ENCODE measurements around the gene CREBL2. TPM values are rescaled to one million over a fixed set of nuclear protein-coding genes. Genes with fewer than 3 reads are reported as not detected.

The CREBL2 gene
- total and polyA plus RNA-seq, 9 donors: 23.7 to 58.9 (median 38.2) TPM

DNA sequence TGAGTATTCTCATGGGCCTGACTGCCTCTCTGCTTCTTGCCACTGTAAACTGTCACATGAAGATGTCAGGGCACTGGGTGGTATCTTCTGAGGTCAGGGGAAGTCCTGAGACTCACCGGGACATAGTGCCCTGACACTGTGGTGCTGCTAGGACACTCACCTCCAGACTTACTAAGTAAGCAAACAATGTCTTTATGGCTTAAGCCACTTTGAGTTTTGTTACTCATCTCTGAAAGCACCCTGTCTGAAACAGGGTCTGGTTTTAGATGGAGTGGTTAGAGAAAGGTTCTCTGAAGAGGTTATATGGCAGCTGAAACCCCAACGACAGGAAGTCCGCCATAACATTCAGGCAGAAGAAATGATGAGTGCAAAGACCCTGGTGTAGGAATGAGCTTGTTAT lies 61.6 kb downstream of the CREBL2 start:
- no peaks in the 10 kb centered on the region for H3K36me3 ChIP-seq
- peaks cover 3% of the 10 kb centered on the region for H3K4me1 ChIP-seq (ENCODE audit: insufficient read depth)
- no peak for DNase-seq
- H3K27ac ChIP-seq: no peak overlapping the region
- H3K27me3 ChIP-seq: no peaks in the 10 kb centered on the region
- TF ChIP-seq EP300 (IDR thresholded peaks at IDR 0.05): no peak
- TF ChIP-seq POLR2A (IDR thresholded peaks at IDR 0.05): no peak
- TF ChIP-seq CTCF (IDR thresholded peaks at IDR 0.05): no peak
- 82 to 89% (median 87%) methylated on average over 3 of the region's 3 CpGs for WGBS, 3 donors
- no peak overlapping the region for H3K4me3 ChIP-seq
- intact Hi-C loops (cut with DNase I): no loop called here
- no peaks in the 10 kb centered on the region for H3K9me3 ChIP-seq

- H3K4me1 ChIP-seq (ENCODE audit: insufficient read depth): peaks cover 3% of the 10 kb centered on the region
- H3K9me3 ChIP-seq: no peaks in the 10 kb centered on the region
- no peak for DNase-seq
- H3K36me3 ChIP-seq: no peaks in the 10 kb centered on the region
- TF ChIP-seq POLR2A (IDR thresholded peaks at IDR 0.05) (no peak), CTCF (IDR thresholded peaks at IDR 0.05) (no peak), EP300 (IDR thresholded peaks at IDR 0.05) (no peak)
- intact Hi-C loops (cut with DNase I): no loop called here
- no peak overlapping the region for H3K4me3 ChIP-seq
- no peaks in the 10 kb centered on the region for H3K27me3 ChIP-seq
- WGBS, 3 donors: 22 to 24% (median 24%) methylated on average over 3 of the region's 3 CpGs
- no peak overlapping the region for H3K27ac ChIP-seq
These were observed 64.9 kb downstream of the CREBL2 start for GRCh38 chr12:12676605-12677004.

DNA sequence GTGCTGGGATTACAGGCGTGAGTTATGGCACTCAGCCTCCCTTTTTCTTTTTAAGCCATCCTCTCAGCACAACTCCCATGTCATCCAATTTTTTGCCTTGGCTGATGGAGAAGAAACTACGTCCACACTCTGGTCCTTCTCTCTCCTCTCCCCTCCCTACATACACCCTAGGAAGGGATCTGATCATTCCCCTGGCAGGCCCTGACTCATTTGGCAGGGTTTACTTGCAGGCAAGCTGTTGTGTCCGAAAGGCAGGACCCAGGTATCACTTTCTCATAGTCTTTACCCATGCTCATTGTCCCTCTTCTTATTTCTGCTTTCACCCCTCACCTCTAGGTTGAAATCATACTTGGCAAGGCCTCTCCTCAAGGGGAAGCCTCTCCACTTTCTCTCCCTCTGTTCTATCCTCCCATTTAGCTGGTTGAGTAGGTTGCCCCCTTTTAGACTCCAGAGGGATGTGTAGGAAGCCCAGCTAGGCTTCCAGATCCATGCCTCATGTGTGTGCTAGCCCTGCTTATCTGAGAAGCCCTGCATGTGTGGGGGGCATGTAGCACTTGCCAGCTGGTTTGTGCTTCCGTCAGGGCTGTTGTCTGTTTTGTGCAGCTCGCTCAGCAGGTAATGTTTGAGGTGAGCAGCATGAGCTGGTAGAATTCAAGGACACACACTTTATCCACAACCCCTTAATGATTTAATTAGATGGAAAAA lies 69.5 kb downstream of the CREBL2 start:
- TF ChIP-seq CTCF (IDR thresholded peaks at IDR 0.05) (no peak), EP300 (IDR thresholded peaks at IDR 0.05) (no peak), POLR2A (IDR thresholded peaks at IDR 0.05) (no peak)
- Histone ChIP-seq H3K4me3 (no peak overlapping the region), H3K27me3 (no peaks in the 10 kb centered on the region), H3K36me3 (no peaks in the 10 kb centered on the region), H3K4me1 (ENCODE audit: insufficient read depth) (no peaks in the 10 kb centered on the region), H3K9me3 (no peaks in the 10 kb centered on the region), H3K27ac (no peak overlapping the region)
- DNase-seq: no peak
- intact Hi-C loops (cut with DNase I): no loop called here
- WGBS, 3 donors: 68 to 81% (median 69%) methylated on average over 5 of the region's 5 CpGs

GRCh38 chr12:12682284-12682683 lies 70.6 kb downstream of the CREBL2 start:
- Histone ChIP-seq H3K9me3 (no peaks in the 10 kb centered on the region), H3K27me3 (no peaks in the 10 kb centered on the region), H3K36me3 (no peaks in the 10 kb centered on the region), H3K4me1 (ENCODE audit: insufficient read depth) (no peaks in the 10 kb centered on the region), H3K4me3 (no peak overlapping the region), H3K27ac (no peak overlapping the region)
- no peak for DNase-seq
- TF ChIP-seq POLR2A (IDR thresholded peaks at IDR 0.05): no peak
- no peak for TF ChIP-seq EP300 (IDR thresholded peaks at IDR 0.05)
- TF ChIP-seq CTCF (IDR thresholded peaks at IDR 0.05): no peak
- intact Hi-C loops (cut with DNase I): no loop called here
